H1 (cell line): Measurements from ENCODE around the gene CCL4.

Experiments used
- CBX5 ChIP-seq: fragments of 300-800, 300-1000 bp; sonication (generic); IDR thresholded peaks from 2 replicates; pipeline ENCODE4 v1.7.1; 2016; ENCODE audit warnings: antibody characterized with exemption, low read length, low read depth
- EP300 ChIP-seq, 2 experiments: IDR thresholded peaks; 1 replicate in 1 of 2; 2 replicates in 1 of 2; pipeline ENCODE4 v1.6.1; 2011 to 2012; ENCODE audit warnings: low read depth in 2 of 2, low read length in 2 of 2, mild to moderate bottlenecking in 2 of 2, borderline replicate concordance in 1 of 2, inconsistent platforms in 1 of 2, moderate library complexity in 1 of 2
- EZH2 ChIP-seq: fragments of 200-600 bp; sonication (generic); IDR thresholded peaks from 2 replicates; pipeline ENCODE4 v1.7.1; 2012; ENCODE audit warnings: low read depth, mild to moderate bottlenecking, moderate library complexity, low read length, inconsistent platforms; ENCODE audit not compliant: severe bottlenecking
- GABPA ChIP-seq: IDR thresholded peaks from 2 replicates; pipeline ENCODE4 v1.6.1; 2011; ENCODE audit warnings: mild to moderate bottlenecking, low read length, moderate library complexity, borderline replicate concordance; ENCODE audit not compliant: insufficient read depth
- POLR2A ChIP-seq, 2 experiments: IDR thresholded peaks; 1 replicate in 1 of 2; 2 replicates in 1 of 2; pipeline ENCODE4 v1.6.1; 2011; ENCODE audit warnings: low read depth in 2 of 2, low read length in 2 of 2, mild to moderate bottlenecking in 2 of 2; ENCODE audit errors: control extremely low read depth in 1 of 2
- POLR2AphosphoS5 ChIP-seq: IDR thresholded peaks from 2 replicates; pipeline ENCODE4 v1.6.1; 2011; ENCODE audit warnings: low read depth, low read length
- RAD21 ChIP-seq, 2 experiments: IDR thresholded peaks in 1 of 2; conservative IDR thresholded peaks in 1 of 2; 2 replicates each; pipeline ENCODE4 v1.6.1; 2011; ENCODE audit warnings: low read depth in 2 of 2, low read length in 2 of 2, improper control_type of control experiment in 1 of 2, inconsistent platforms in 1 of 2, mild to moderate bottlenecking in 1 of 2, moderate library complexity in 1 of 2
- SP2 ChIP-seq: IDR thresholded peaks from 2 replicates; pipeline ENCODE4 v1.6.1; 2012; ENCODE audit warnings: mild to moderate bottlenecking, low read length, inconsistent platforms
- SRF ChIP-seq: IDR thresholded peaks from 2 replicates; pipeline ENCODE4 v1.6.1; 2011; ENCODE audit warnings: mild to moderate bottlenecking, low read depth, low read length, moderate library complexity
- TAF1 ChIP-seq: IDR thresholded peaks from 2 replicates; pipeline ENCODE4 v1.6.1; 2011; ENCODE audit warnings: mild to moderate bottlenecking, low read depth, low read length
- TAF7 ChIP-seq: optimal IDR thresholded peaks from 2 replicates; pipeline ENCODE3; 2011; ENCODE audit warnings: low read depth, mild to moderate bottlenecking, inconsistent platforms, low read length, moderate library complexity, borderline replicate concordance
- TF ChIP-seq, protein P1 (sequence below): IDR thresholded peaks from 2 replicates; pipeline ENCODE4 v1.6.1; 2011; ENCODE audit warnings: low read length, improper control_type of control experiment
- TF ChIP-seq, protein P2 (sequence below): IDR thresholded peaks from 2 replicates; pipeline ENCODE4 v1.6.1; 2011; ENCODE audit warnings: low read depth, mild to moderate bottlenecking, low read length; ENCODE audit not compliant: insufficient read depth
- TF ChIP-seq, protein P3 (sequence below), 3 experiments: IDR thresholded peaks; 1 replicate in 2 of 3; 2 replicates in 1 of 3; pipeline versions ENCODE4 v1.5.1 to v1.6.1; 2011; ENCODE audit warnings: low read length in 3 of 3, mild to moderate bottlenecking in 3 of 3, inconsistent platforms in 2 of 3, low read depth in 1 of 3, moderate library complexity in 1 of 3; ENCODE audit not compliant: insufficient read depth in 1 of 3; ENCODE audit errors: control extremely low read depth in 1 of 3

DNA sequence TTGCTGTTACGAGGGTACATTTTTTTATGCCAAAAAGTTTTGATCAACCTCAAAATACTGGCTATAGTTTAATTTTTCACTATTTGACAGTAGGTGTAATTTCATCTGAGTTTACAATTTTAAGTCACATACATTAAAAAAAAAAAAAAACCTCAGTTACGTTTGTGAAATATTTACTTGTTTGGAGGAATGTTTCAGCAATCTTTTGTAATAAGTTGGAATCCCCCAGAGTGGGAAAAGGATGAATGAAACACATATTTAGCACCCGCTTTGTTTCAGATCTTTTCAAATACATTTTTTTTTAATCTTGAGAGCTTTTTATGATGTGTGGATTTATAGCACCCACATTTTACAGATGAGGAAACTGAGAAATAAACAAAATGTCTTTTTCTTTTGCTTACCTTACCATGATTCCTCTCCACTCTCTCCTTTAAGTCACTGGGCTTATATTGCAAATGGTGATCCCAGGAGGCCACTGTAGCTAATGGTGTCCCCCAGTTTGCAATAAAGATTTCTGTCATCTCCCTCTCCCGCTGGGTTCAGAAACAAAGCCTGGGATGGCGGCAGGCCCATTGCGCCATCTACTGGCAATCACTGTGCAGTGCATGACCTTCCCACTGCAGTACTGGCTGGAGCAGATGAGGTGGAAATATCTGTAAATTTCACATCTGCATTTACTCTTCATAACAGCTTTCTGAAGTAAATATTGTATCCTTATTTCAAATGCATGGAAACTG is 45.1 kb downstream of the CCL4 start:
- TF ChIP-seq, protein P1, sequence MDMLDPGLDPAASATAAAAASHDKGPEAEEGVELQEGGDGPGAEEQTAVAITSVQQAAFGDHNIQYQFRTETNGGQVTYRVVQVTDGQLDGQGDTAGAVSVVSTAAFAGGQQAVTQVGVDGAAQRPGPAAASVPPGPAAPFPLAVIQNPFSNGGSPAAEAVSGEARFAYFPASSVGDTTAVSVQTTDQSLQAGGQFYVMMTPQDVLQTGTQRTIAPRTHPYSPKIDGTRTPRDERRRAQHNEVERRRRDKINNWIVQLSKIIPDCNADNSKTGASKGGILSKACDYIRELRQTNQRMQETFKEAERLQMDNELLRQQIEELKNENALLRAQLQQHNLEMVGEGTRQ: no peak
- TF ChIP-seq TAF7 (no peak), POLR2A (IDR thresholded peaks at IDR 0.05; ENCODE audit: control extremely low read depth in 1 of 2, low read depth in 2 of 2, low read length in 2 of 2) (no peak), CBX5 (no peak), RAD21 (IDR thresholded peaks at IDR 0.05 in 1 of 2, conservative IDR thresholded peaks at IDR 0.05 in 1 of 2; ENCODE audit: low read depth in 2 of 2, low read length in 2 of 2) (peak; percentile 95 to 96), EP300 (IDR thresholded peaks at IDR 0.05; ENCODE audit: borderline replicate concordance in 1 of 2, low read depth in 2 of 2, low read length in 2 of 2) (no peak), TAF1 (no peak), POLR2AphosphoS5 (no peak), GABPA (no peak), EZH2 (no peak), SRF (no peak), SP2 (no peak)
- TF ChIP-seq, protein P2, sequence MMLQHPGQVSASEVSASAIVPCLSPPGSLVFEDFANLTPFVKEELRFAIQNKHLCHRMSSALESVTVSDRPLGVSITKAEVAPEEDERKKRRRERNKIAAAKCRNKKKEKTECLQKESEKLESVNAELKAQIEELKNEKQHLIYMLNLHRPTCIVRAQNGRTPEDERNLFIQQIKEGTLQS: 0 out of 2 replicates have a peak, but pooled peaks have one; percentile 34
- TF ChIP-seq, protein P3, sequence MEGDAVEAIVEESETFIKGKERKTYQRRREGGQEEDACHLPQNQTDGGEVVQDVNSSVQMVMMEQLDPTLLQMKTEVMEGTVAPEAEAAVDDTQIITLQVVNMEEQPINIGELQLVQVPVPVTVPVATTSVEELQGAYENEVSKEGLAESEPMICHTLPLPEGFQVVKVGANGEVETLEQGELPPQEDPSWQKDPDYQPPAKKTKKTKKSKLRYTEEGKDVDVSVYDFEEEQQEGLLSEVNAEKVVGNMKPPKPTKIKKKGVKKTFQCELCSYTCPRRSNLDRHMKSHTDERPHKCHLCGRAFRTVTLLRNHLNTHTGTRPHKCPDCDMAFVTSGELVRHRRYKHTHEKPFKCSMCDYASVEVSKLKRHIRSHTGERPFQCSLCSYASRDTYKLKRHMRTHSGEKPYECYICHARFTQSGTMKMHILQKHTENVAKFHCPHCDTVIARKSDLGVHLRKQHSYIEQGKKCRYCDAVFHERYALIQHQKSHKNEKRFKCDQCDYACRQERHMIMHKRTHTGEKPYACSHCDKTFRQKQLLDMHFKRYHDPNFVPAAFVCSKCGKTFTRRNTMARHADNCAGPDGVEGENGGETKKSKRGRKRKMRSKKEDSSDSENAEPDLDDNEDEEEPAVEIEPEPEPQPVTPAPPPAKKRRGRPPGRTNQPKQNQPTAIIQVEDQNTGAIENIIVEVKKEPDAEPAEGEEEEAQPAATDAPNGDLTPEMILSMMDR (IDR thresholded peaks at IDR 0.05; ENCODE audit: control extremely low read depth in 1 of 3, insufficient read depth in 1 of 3, low read depth in 1 of 3, low read length in 3 of 3): peak; percentile 90 to 99 (median 95)
